NT2/D1 (cell line): ENCODE data around the gene CLEC16A.

ENCODE experiments used
- SUZ12 ChIP-seq: IDR thresholded peaks from 2 replicates; pipeline ENCODE4 v1.6.1; 2011; ENCODE audit not compliant: insufficient read length, insufficient read depth; ENCODE audit errors: extremely low read depth
- YY1 ChIP-seq: IDR thresholded peaks from 2 replicates; pipeline ENCODE4 v1.6.1; 2011; ENCODE audit not compliant: insufficient read length, insufficient read depth
- ZNF274 ChIP-seq: IDR thresholded peaks from 2 replicates; pipeline ENCODE4 v1.6.1; 2011; ENCODE audit warnings: mild to moderate bottlenecking, low read depth, low read length

GRCh38 chr16:11128211-11129141 is 184.1 kb downstream of the CLEC16A start:
- TF ChIP-seq YY1 (no peak), SUZ12 (no peak), ZNF274 (no peak)
